GM19397 (cell line): ENCODE results near the gene DUSP5.

Source experiments
- ATAC-seq: cut with Tn5 transposase; IDR thresholded peaks from one replicate; pipeline ENCODE4 v1.9.1; 2021; ENCODE audit warnings: mild to moderate bottlenecking, moderate library complexity; ENCODE audit not compliant: unreplicated experiment

DUSP5 gene

GRCh38 chr10:110479710-110480109, 18.0 kb upstream of the DUSP5 start:
- ATAC-seq, result no peak

- no peak for ATAC-seq
Observed at GRCh38 chr10:110480387-110480786, 17.3 kb upstream of the DUSP5 start.

GRCh38 chr10:110481919-110482318, 15.8 kb upstream of the DUSP5 start:
- no peak for ATAC-seq

- no peak for ATAC-seq
Observed at GRCh38 chr10:110483633-110484032, 14.1 kb upstream of the DUSP5 start.

GRCh38 chr10:110485541-110485940, 12.2 kb upstream of the DUSP5 start:
- ATAC-seq, result no peak

- ATAC-seq, result peak; percentile 50
Observed at GRCh38 chr10:110486680-110487410, 10.9 kb upstream of the DUSP5 start.

- no peak for ATAC-seq
Observed at GRCh38 chr10:110487411-110488331, 10.0 kb upstream of the DUSP5 start.

GRCh38 chr10:110488332-110488681, 9.4 kb upstream of the DUSP5 start:
- no peak for ATAC-seq

- no peak for ATAC-seq
Observed at GRCh38 chr10:110488940-110489339, 8.8 kb upstream of the DUSP5 start.

GRCh38 chr10:110490640-110491039, 7.1 kb upstream of the DUSP5 start:
- no peak for ATAC-seq

- no peak for ATAC-seq
Observed at GRCh38 chr10:110491346-110491745, 6.4 kb upstream of the DUSP5 start.

- ATAC-seq, result no peak
Observed at GRCh38 chr10:110492069-110492822, 5.5 kb upstream of the DUSP5 start.

- ATAC-seq, result no peak
Observed at GRCh38 chr10:110493832-110494426, 3.8 kb upstream of the DUSP5 start.

GRCh38 chr10:110494532-110494931, 3.2 kb upstream of the DUSP5 start:
- no peak for ATAC-seq

- ATAC-seq, result no peak
Observed at GRCh38 chr10:110495731-110496552, 1.8 kb upstream of the DUSP5 start.

- no peak for ATAC-seq
Observed at GRCh38 chr10:110496553-110497437, 912 bp upstream of the DUSP5 start.

- peak; percentile 24 for ATAC-seq
Observed at GRCh38 chr10:110498087-110498981, 627 bp downstream of the DUSP5 start.
